Activated T-cell treated with anti-CD3 and anti-CD28 coated beads, Interleukin-2, amount 50 U/mL, for 4 hours (primary cell): ENCODE data around the gene NOVA2. TPM values are rescaled to one million over a fixed set of nuclear protein-coding genes. Genes with fewer than 3 reads are reported as not detected.
A peak's percentile ranks its signal among the peaks of the same experiment; 100 is the strongest.

ENCODE experiments used
- ATAC-seq, 2 donors: fragments of 200-7000 bp; cut with Tn5 transposase; one replicate each; pipeline ENCODE4 v1.10.0; 2021
- DNase-seq: peaks from one replicate; pipeline ENCODE4 v3.0.0-alpha.2; 2020
- H3K27me3 Mint-ChIP-seq: one replicate; pipeline ENCODE4 v1.8.0; 2021; ENCODE audit warnings: low read depth, mixed read lengths
- H3K36me3 Mint-ChIP-seq: one replicate; pipeline ENCODE4 v1.8.0; 2022; ENCODE audit warnings: mixed read lengths; ENCODE audit not compliant: insufficient read depth
- H3K4me1 Mint-ChIP-seq: one replicate; pipeline ENCODE4 v1.8.0; 2021; ENCODE audit warnings: low read depth, mixed read lengths
- H3K4me3 Mint-ChIP-seq: one replicate; pipeline ENCODE4 v1.8.0; 2021; ENCODE audit warnings: mild to moderate bottlenecking, moderate library complexity, mixed read lengths
- H3K9me3 Mint-ChIP-seq: one replicate; pipeline ENCODE4 v1.8.0; 2021; ENCODE audit warnings: mixed read lengths
- total RNA-seq, 3 donors: library from RNA; stranded (reverse); gene quantifications; one replicate each; pipeline ENCODE4 v1.2.1, GENCODE V29; 2021

The NOVA2 gene
- total RNA-seq, 3 donors from 2014 or later: not detected

DNA sequence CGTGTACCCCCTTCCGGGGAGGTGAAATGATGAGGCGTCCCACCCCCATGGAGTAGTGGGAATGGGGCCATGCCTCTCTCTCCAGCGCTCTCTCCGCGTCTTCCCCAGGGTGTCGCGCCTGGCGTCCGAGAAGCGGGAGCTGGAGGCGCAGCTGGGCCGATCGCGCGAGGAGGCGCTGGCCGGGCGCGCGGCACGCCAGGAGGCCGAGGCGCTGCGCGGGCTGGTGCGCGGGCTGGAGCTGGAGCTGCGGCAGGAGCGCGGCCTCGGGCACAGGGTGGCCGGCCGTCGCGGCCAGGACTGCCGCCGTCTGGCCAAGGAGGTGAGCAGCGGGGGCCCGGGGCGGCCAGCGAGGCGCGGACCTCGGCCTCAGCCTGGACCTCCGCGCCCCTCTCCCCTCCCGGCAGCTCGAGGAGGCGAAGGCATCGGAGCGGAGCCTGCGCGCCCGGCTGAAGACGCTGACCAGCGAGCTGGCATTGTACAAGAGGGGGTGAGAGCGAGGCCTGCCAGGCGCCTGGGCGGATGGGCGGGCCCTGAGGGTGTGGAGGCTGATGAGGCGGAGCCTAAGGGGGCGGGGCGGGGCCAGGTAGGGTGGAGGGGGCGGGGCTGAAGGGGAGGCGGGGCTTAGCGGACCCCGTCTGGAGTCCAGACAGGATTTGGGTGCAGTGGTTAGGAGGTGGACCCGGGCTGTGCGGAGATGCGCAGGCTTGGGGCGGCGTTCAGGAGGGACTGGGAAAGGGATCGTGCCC is 41.4 kb upstream of the NOVA2 start:
- Mint-ChIP-seq H3K4me1 (peaks cover 13% of the 10 kb centered on the region), H3K36me3 (peaks cover 7% of the 10 kb centered on the region), H3K27me3 (peaks cover 8% of the 10 kb centered on the region), H3K9me3 (no peaks in the 10 kb centered on the region), H3K4me3 (peak overlapping the region; percentile 70)
- DNase-seq: peak; percentile 62
- ATAC-seq: peak; percentile 61 to 68

DNA sequence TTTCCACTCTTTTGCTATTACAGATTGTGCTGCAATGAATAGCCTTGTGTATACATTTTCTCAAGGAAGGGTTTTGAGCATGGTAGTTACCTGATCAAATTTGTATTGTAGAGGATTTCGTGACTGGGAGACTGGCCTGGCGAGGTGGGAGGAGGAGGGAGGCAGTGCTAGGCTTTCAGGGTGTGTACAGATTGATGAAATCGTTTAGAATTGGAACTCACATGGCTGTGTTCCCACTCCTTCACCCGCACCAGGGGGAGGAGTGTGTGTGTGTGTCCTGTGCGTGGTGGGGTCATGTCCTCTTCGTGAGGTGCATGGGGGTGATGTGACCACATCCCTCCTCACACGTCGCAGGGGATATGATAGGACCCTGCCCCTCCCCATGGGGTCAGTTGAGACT is 40.9 kb upstream of the NOVA2 start:
- Mint-ChIP-seq H3K4me1 (peaks cover 13% of the 10 kb centered on the region), H3K36me3 (peaks cover 7% of the 10 kb centered on the region), H3K4me3 (peak overlapping the region; percentile 55), H3K9me3 (no peaks in the 10 kb centered on the region), H3K27me3 (peaks cover 8% of the 10 kb centered on the region)
- no peak for ATAC-seq
- no peak for DNase-seq

DNA sequence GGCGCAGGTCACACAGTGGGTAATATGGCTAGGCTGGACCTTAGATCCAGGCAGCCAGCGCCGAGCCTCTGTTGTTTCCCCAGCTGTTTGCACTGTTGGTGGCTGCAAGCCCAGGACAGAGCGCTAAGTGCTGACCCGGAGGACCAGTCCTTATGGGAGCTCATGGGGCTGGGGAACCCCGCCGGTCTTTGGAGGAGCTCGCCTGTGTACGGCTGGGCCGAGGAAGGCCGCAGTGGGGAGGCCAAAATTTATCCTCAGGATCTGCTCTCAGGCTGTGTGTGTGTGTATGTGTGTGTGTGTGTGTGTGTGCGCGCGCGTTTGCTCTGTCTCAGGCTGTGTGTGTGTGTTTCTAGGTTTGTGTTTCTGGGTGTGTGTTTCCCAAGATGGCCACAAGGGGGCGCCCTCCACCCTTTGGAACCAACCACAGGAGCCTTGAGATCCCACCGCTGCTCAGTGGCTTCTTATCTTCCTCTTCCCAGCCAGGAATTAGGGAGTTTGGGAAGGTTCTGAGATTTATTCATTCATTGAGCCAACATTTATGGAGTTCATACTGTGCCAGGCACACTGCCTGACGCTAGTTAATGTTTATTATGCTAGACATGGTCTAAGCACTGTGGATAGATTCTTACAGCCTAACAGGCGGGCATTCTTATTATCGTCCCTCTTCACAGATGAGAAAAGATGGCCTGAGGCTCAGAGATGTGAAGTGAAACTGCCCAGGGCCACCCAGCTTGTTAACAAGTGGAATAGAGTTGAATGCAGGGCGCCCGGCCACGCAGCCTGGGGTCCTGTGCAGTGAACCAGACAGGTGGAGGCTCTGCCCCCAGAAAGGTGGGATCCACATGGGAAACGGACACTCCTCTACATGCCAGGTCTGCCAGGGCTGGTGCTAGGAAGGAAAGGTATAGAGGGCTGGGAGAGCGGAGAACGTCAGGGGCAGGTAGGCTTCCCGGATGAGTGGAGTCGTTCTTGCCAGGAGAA is 36.2 kb upstream of the NOVA2 start:
- no peaks in the 10 kb centered on the region for H3K9me3 Mint-ChIP-seq
- peaks cover 16% of the 10 kb centered on the region for H3K36me3 Mint-ChIP-seq
- H3K4me3 Mint-ChIP-seq: no peak overlapping the region
- H3K27me3 Mint-ChIP-seq: peaks cover 5% of the 10 kb centered on the region
- DNase-seq (peak; percentile 65), ATAC-seq (peak; percentile 70 to 83)
- peaks cover 5% of the 10 kb centered on the region for H3K4me1 Mint-ChIP-seq

DNA sequence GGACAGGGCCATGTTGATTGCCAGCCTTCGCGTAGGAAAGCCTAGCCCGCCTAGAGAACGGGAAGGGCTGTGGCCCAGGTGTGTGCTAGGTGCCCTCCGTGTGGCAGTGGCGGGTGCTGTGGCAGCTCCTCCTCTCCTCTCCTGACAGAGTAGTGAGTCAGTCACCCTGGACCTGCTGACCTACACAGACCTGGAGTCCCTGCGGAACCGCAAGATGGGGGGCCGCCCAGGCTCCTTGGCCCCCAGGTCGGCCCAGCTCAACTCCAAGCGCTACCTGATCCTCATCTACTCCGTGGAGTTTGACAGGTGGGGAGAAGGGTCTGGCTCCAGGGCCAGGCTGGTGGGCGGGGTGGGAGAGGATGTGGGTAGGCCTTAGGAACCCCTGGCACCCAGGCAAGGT is 32.7 kb upstream of the NOVA2 start:
- DNase-seq: no peak
- no peak overlapping the region for H3K4me3 Mint-ChIP-seq
- H3K9me3 Mint-ChIP-seq: no peaks in the 10 kb centered on the region
- no peaks in the 10 kb centered on the region for H3K4me1 Mint-ChIP-seq
- no peaks in the 10 kb centered on the region for H3K27me3 Mint-ChIP-seq
- ATAC-seq: no peak
- peaks cover 13% of the 10 kb centered on the region for H3K36me3 Mint-ChIP-seq

- DNase-seq (no peak), ATAC-seq (no peak)
- Mint-ChIP-seq H3K36me3 (peaks cover 10% of the 10 kb centered on the region), H3K9me3 (no peaks in the 10 kb centered on the region), H3K4me1 (peaks cover 23% of the 10 kb centered on the region), H3K27me3 (peaks cover 6% of the 10 kb centered on the region), H3K4me3 (no peak overlapping the region)
These were observed 29.1 kb upstream of the NOVA2 start for GRCh38 chr19:46002678-46003275.

GRCh38 chr19:46000491-46001246 is 27.0 kb upstream of the NOVA2 start:
- peak; percentile 88 to 92 for ATAC-seq

DNA sequence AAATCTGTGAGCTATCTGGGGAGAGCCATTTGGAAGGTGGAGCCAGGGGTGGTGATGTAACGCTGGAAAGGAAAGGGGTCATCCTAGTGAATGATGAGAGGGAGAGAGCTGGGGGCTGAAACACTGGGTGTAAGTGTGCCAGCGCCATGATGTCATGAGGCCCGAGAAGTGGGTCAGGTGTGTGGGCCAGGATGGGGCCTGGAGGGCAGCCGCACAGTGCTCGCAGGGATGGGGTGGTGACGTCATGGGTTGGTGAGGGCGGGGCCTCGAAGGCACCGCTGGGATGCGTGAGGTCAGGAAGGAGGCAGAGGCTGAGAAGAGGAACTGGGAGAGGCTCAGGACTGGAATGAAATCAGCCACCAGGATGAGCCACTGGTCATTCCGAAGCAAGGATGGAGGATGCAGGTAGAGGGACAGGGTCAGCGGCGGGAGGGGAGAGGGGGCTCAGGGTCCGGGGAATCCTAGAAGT is 26.0 kb upstream of the NOVA2 start:
- ATAC-seq (no peak), DNase-seq (no peak)
- Mint-ChIP-seq H3K36me3 (peaks cover 9% of the 10 kb centered on the region), H3K4me1 (peaks cover 26% of the 10 kb centered on the region), H3K9me3 (no peaks in the 10 kb centered on the region), H3K27me3 (peaks cover 6% of the 10 kb centered on the region), H3K4me3 (no peak overlapping the region)

More at GRCh38 chr19:46000491-46001246, 27.0 kb upstream of the NOVA2 start:
- no peaks in the 10 kb centered on the region for H3K9me3 Mint-ChIP-seq
- peak; percentile 77 for DNase-seq
- peaks cover 6% of the 10 kb centered on the region for H3K27me3 Mint-ChIP-seq
- peaks cover 26% of the 10 kb centered on the region for H3K4me1 Mint-ChIP-seq
- H3K4me3 Mint-ChIP-seq: peak overlapping the region; percentile 66
- H3K36me3 Mint-ChIP-seq: peaks cover 14% of the 10 kb centered on the region

- Mint-ChIP-seq H3K4me1 (peaks cover 26% of the 10 kb centered on the region), H3K36me3 (peaks cover 9% of the 10 kb centered on the region), H3K9me3 (no peaks in the 10 kb centered on the region), H3K4me3 (no peak overlapping the region), H3K27me3 (peaks cover 6% of the 10 kb centered on the region)
- ATAC-seq: no peak
- DNase-seq: no peak
These were observed 25.2 kb upstream of the NOVA2 start for GRCh38 chr19:45998834-45999233.

- H3K9me3 Mint-ChIP-seq: no peaks in the 10 kb centered on the region
- DNase-seq (no peak), ATAC-seq (no peak)
- H3K27me3 Mint-ChIP-seq: peaks cover 7% of the 10 kb centered on the region
- peaks cover 26% of the 10 kb centered on the region for H3K4me1 Mint-ChIP-seq
- H3K4me3 Mint-ChIP-seq: no peak overlapping the region
- H3K36me3 Mint-ChIP-seq: peaks cover 7% of the 10 kb centered on the region
These were observed 23.3 kb upstream of the NOVA2 start for GRCh38 chr19:45996933-45997332.

DNA sequence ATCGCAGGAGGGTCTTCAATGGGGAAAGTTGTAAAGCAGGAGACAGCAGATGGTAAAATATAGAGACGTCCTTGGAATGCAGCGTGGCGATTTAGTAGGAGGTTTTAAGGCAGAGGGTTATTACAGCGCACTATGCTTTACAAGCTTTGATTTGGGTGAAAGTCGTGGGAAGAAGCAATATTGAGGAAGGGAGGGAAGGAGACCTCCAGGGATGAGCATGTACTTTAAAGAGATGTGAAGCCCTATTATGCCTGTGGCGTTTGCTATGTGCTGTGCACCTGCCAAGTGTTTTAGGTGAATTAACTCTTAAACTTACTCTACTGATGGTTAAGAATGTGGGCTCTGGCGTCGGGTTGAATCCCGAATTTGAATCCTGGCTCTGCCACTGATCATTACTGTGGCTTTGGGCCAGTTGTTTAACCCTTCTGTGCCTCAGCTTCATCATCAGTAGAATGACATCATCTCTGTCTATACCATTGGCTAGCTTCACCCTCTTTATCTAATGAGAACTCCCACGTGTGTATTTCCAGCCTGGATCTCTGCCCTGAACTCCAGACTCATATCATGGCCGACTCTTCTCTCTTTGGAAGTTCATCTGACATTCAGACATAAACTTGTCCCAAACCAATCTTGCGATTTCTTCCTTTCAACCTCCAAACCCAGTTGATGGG is 22.2 kb upstream of the NOVA2 start:
- Mint-ChIP-seq H3K4me3 (no peak overlapping the region), H3K27me3 (peaks cover 9% of the 10 kb centered on the region), H3K9me3 (no peaks in the 10 kb centered on the region), H3K4me1 (peaks cover 23% of the 10 kb centered on the region), H3K36me3 (peaks cover 7% of the 10 kb centered on the region)
- DNase-seq (no peak), ATAC-seq (no peak)

DNA sequence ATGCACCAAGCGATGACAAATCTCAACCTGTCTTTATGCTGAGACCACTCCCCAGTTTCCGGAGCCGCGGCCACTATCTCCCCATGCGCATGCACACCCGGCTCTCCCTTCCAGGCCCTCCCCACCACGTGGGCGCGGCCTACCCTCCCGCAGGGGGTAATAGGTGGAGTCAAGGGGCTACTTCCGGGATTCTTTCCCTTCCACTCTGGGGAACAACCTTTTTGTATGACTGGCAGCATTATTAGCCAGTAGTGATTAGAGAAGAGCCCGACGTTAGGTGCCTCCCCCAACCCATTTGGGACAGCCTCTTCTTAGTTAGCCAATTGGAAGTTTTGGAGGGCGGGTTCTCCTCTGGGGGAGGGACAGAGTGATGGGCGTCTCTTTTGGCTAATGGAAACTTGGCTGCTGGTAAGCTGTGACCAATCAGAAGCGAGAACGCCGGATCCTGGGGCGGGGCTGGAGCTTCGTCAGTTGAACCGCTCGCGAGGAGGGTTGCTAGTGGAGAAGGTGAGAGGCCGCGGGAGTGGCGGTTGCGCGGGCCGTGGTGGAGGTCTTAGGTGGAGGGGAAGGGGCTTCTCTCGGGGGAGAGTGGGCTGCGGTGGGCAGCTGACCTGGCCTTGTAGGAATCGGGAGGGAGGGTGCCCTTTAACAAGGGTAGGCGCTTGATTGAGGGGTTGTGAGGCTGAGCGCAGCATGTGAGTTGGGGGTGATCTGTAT is 21.5 kb upstream of the NOVA2 start, which contains the start of gene CCDC61:
CCDC61 (plus strand) TSS at position 470 of the 717 bp plus-strand sequence. CDS start 7,552 bp downstream, outside the sequence.
- Mint-ChIP-seq H3K4me3 (no peak within 1 kb of the TSS), H3K36me3 (peaks cover 7% of the 10 kb centered on the region), H3K27me3 (peaks cover 15% of the 10 kb centered on the region), H3K9me3 (no peaks in the 10 kb centered on the region), H3K4me1 (peaks cover 16% of the 10 kb centered on the region)
- DNase-seq (peak; percentile 94), ATAC-seq (peak; percentile 97 to 98)

DNA sequence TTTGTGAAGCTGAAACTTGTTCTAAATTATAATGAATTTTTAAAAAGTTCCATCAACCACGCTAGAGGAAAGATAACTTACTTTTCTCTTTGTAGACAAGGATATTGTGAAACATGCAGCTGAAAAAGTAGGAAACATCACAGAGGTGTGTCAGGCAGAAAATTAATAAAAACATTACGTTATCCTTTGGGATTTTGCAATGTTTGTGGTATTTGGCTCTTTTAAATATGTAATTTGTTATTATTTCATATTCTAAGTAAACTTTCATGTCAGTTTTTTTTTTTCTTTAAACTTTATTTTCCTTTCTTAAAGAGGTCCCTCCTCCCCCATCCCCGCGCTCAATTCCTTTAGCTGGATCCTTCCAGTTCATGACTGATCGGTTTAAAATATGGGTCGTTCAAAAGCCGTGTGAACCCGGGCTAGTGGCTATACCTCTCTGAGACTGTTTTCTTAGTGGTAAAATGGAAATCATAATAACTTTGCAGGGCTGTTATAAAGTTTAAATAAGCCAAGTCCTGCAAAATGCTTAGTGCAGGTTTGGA is 20.9 kb upstream of the NOVA2 start:
- peaks cover 15% of the 10 kb centered on the region for H3K27me3 Mint-ChIP-seq

More for the DNA sequence above, 20.9 kb upstream of the NOVA2 start:
- Mint-ChIP-seq H3K9me3 (no peaks in the 10 kb centered on the region), H3K4me3 (no peak overlapping the region), H3K36me3 (peaks cover 7% of the 10 kb centered on the region), H3K4me1 (peaks cover 12% of the 10 kb centered on the region)
- ATAC-seq (peak in 1 of 2 donors; percentile 3), DNase-seq (no peak)
